ENCODE results near the gene ACKR2.
A peak's percentile ranks its signal among the peaks of the same experiment; 100 is the strongest.

Gene ACKR2

GRCh38 chr3:42827654-42828053, 18.4 kb downstream of the ACKR2 start:
- TF ChIP-seq CTCF (IDR thresholded peaks at IDR 0.05) = no peak

- TF ChIP-seq CTCF (IDR thresholded peaks at IDR 0.05) = no peak
Measured at GRCh38 chr3:42829083-42829627, 19.9 kb downstream of the ACKR2 start.

- TF ChIP-seq CTCF (IDR thresholded peaks at IDR 0.05) = no peak
Measured at GRCh38 chr3:42829628-42830436, 20.6 kb downstream of the ACKR2 start.

- peak; percentile 67 for TF ChIP-seq CTCF (IDR thresholded peaks at IDR 0.05)
Measured at GRCh38 chr3:42830437-42831320, 21.4 kb downstream of the ACKR2 start.

- peak; percentile 84 for TF ChIP-seq CTCF (IDR thresholded peaks at IDR 0.05)
Measured at GRCh38 chr3:42831321-42831713, 22.1 kb downstream of the ACKR2 start.

GRCh38 chr3:42836150-42837123, 27.2 kb downstream of the ACKR2 start:
- no peak for TF ChIP-seq CTCF (IDR thresholded peaks at IDR 0.05)

- no peak for TF ChIP-seq CTCF (IDR thresholded peaks at IDR 0.05)
Measured at GRCh38 chr3:42838571-42838970, 29.3 kb downstream of the ACKR2 start.

Data from LNCAP (cell line).